ENCODE measurements around the gene TMEM269.
A peak's percentile ranks its signal among the peaks of the same experiment; 100 is the strongest.
"Not testable (repeated sequence)": the region's sequence is repeated elsewhere in the genome, so short reads cannot be mapped to it uniquely, and the experiment has no call there.

The TMEM269 gene

DNA sequence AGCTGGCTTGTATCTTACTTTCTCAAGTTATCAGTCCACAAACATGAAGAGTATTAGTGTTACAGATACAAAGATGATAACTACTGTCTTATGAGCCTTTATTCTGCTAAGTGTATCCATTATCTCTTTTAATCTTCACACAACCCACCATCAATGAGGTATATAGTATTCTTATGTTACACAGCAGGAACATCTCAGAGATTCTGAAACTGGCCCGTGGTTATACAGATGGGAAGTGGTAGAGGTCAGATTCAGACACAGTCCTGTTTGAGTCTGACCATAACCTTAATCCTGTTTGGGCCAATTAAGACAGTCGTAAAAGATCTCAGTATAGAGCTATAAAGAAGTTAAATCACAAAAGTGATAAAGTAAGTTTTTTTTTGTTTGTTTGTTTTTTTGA, 5.1 kb upstream of the TMEM269 start:
- no peak for DNase-seq

DNA sequence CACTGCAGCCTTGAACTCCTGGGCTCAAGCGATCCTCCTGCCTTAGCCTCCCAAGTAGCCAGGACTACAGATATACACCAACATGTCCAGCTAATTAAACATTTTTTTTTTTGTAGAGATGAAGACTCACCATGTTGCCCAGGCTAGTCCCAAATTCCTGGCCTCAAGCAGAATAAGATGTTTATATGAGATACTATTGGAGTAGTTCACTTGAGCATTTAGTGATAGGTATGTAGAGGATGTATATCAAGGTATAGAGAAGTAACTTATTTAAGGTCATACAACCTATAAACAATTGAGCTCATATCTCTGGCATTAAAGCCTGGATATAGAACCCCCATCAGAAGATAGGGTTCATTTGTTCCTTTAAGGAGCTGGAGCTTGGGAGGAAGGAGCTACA, 4.6 kb upstream of the TMEM269 start:
- no peak for DNase-seq

DNA sequence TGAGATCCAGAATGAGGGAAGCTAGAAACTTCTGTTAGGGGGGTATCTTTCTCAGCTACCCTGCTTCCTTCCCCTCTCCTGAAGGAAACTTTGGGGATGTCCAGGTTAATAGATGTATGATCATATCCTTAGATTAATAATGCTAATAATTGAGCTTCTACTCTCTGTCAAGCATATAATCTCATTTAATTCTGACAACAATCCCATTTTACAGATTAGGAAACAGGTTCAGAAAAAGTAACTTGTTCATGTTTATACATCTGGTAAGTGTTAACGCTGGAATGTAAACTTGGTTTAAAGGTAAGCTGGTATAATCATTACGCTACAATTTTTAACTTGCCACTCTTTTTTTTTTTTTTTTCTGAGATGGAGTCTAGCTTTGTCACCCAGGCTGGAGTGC, 1.7 kb upstream of the TMEM269 start:
- no peak for DNase-seq

DNA sequence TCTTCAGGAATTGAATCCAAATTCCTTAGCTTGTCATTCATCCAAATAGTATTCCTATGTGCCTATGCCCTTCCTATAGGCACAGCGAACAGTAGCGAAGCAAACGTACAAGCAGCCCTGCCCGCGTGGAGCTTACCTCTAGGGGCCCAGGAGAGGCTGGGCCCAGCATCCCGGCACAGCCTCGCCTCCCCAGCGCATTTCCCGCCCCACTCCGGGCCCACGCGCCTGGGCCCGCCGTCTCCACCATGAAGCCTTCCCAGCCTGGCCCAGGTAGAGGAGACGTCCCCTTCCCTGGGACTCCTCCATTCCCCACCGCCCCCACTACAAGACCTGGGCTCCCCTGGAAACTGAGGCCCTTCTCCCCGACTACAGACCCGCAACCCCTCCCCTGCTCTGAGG, 245 bp upstream of the TMEM269 start:
- DNase-seq: no peak

DNA sequence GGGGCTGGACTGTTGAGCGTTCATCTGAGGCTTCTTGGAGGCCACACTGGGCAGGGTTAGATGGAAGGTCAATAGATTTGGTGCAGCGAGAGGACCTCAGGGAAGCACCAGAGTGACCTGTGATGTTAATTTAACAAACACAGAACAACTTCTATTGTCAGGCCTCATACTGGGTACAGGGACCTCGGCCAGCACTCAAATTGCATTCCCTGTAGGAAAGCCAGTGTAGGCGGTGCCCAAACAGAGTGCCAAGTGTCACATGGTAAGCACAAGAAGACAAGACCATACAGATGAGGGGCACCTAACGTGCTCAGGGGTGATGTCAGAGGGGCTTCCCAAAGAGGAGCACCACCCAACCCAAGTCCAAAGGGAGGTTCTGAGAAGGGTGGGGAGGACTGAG, 1.3 kb downstream of the TMEM269 start:
- no peak for DNase-seq

DNA sequence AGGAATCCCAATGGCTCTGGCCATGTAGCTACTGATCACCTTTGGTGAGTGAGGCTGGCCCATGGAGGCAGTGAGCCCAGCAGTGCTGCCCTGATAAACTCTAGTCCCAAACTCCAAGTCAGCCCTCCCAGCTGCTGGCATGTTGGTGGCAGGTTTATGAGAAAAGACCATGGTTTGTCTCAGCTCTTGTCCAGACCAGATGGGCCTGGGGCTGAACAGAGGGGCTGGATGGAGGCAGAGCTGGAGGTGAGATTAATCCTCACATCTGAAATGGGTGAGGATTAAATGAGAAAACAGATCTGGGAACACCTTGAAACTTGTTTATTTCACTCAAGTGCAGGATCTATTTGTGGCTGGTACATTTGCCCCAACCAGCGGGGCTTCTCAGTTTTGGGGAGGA, 3.2 kb downstream of the TMEM269 start:
- no peak for DNase-seq

DNA sequence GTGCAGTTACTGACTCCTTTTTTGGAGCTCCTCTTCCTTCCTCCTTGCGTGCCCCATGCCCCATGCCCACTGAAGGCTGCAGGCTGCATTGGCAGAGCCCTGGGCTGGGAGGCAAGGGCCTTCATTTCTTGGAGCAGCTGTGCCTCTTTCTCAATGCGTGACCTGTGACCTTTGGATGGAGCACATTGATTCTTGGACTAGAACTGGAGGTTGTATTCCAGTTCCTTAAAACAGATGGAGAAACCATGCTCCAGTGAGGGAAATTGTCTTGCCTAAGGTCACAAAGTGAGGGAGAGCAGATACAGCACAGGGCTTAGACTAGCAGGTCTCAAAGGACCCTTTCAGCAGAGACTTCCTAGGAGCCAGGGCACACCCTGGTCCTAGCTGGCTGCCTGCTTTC, 9.0 kb downstream of the TMEM269 start:
- DNase-seq: no peak

DNA sequence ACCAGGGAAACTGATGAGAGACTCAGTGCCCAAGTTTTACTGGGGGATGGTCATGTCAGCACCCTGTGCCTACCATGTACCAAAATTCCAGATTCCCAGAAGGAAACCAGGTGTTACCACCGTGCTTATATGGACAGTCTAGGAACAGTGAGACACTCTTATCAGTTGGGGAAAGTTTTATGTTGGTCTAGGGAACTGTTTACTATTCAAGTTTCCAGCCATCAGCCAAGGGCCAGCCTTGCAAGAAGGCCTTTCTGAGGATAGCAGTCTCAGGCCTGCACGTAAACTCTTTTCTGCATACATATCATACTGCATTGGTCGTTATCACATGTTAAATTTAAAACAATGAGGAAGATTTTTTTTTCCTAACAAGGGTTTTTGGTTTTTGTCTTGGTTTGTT, 12.6 kb downstream of the TMEM269 start:
- no peak for DNase-seq

DNA sequence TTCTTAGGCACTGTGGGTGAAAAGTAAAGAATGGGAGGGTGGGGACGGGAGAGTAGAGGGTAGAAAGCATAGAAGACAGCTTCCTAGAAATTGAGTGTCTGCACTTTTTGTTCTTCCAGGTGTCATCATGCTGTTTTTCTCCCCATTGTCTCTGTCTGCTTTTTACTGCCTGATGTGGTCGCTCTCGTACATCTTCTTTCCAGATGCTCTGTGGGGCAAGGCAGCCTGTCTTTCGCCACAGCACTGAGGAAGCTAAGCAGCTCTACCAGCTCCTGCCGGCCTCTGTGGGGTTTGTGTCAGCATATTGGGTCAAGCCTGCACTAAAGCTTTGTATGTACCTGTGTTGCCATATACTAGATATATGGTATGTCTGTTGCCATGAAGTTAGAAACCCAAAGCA, 13.2 kb downstream of the TMEM269 start:
- DNase-seq: no peak

DNA sequence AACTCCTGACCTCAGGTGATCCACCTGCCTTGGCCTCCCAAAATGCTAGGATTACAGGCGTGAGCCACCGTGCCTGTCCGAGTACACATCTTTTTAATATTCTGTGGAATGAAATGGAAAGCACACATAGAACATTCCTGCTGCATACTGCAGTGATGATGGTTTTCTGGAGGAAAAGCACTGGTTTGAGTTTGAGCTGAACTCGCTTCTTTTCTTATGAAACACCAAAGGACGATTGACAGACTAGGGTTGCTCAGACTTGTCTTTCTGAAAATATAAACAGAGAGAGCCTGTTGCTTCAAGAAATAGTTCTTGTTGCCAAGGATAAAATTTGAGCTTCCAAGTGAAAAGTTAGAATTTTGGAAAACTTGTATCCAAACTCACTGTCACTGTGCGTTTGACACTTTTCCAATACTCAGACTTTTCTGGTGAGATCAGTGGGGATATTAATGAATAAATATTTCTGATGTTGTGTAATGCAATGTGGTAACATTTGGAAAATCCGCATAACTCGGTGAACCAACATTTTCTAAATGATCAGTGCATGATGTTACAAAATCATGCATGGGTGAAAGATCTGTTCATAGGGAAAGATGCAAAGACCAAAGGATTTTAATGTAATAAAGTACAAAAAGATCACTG, 17.2 kb downstream of the TMEM269 start:
- no peak for DNase-seq

DNA sequence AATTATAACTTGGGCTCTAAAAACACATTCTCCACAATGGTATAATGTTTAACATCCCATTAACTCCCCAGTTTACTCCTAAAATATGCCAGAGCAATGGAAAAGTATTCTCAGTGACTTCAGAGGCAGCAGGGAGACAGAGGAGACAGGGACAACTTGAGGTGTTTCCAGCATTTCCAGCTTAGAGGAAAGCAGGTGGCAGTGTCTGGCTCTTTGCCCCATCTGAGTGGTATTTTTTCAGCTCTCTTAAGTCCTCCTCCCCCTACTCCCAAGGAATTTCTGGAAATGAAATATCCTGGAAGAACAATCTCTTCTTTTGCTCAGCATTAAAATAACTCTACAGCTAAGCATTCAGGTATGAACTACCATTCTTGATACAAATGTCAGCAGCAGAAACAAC, 21.4 kb downstream of the TMEM269 start:
- no peak for DNase-seq

DNA sequence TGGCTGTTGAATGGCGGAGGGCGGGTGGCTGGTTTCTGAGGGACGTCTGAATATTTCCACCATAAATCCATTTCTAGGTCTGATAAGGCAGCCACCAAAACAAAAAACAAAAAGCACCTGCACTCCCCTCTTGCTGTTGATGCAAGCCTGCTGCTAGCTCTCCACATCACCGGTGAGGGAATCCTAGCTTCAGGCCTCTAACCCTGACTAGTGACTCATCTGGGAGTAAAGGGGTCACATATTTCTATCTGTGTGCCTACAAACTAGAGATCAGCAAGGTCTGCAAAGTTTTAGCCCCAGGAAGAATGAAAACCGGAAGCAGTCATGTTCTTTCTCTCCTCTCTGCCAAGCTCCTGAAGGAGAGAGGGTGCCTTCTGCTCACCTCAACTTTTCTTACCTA, 21.8 kb downstream of the TMEM269 start:
- no peak for DNase-seq

DNA sequence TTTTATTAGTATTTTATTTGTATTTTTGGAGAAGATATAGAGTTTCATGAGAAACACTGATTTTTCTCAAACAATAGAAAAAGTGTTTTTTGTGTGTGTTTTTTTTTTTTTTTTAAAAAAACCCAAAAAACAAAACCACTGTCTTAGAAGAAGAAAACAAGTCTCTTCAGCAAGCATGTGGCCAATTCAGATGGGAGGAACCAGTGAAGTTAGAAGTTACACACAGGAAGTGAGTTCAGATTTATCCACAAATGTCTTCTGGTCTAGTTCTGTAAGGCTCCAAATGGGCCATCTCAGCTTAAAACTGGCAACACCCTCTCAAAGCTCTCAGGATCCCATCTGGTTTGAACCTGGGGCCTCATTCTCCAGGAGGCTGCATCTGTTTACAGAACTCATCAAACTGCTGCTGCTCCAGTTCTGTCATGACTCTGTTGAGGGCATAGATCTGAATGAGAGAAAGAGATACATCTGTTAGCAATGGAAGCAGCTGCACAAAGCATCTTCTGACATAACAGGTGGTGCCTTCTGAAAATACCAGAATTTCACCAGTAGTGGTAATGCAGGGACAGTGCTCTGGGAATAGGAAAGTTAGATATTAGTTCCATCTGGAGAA, 22.4 kb downstream of the TMEM269 start:
- DNase-seq: no peak

DNA sequence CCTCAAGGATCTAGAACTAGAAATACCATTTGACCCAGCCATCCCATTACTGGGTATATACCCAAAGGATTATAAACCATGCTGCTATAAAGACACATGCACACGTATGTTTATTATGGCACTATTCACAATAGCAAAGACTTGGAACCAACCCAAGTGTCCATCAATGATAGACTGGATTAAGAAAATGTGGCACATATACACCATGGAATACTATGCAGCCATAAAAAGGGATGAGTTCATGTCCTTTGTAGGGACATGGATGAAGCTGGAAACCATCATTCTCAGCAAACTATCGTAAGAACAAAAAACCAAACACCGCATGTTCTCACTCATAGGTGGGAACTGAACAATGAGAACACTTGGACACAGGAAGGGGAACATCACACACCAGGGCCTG, 30.0 kb downstream of the TMEM269 start:
- DNase-seq: not testable (repeated sequence)

DNA sequence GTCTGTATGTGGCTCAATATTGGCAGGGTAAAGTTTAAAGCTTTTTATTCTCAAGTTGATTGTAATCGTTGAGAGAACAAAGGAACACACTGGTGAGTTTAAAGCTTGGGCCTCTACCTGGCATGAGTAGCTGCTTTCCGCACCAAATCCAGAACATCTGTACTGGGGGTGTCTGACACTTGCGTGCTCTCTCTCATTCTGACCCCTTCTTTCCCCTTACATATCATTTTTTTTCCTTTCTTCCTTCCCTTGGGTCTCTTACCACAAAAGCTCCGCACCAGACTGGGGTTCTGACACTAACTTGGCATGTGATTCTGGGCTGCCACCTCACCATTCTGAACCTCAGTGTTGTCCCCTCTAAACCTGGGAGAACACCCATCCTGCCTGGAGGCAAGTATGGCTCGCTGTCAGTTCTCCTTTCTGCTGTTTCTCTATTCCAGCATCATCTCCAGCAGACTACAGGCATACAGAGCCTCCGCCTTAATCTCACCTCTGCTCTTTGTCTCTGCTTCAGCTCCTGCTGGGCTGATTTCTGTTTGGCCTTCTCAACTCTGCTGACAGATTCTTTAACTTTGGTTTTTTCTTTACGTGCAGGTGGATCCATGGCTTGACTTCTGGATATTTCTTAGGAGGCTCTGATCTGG, 31.3 kb downstream of the TMEM269 start:
- DNase-seq: no peak

DNA sequence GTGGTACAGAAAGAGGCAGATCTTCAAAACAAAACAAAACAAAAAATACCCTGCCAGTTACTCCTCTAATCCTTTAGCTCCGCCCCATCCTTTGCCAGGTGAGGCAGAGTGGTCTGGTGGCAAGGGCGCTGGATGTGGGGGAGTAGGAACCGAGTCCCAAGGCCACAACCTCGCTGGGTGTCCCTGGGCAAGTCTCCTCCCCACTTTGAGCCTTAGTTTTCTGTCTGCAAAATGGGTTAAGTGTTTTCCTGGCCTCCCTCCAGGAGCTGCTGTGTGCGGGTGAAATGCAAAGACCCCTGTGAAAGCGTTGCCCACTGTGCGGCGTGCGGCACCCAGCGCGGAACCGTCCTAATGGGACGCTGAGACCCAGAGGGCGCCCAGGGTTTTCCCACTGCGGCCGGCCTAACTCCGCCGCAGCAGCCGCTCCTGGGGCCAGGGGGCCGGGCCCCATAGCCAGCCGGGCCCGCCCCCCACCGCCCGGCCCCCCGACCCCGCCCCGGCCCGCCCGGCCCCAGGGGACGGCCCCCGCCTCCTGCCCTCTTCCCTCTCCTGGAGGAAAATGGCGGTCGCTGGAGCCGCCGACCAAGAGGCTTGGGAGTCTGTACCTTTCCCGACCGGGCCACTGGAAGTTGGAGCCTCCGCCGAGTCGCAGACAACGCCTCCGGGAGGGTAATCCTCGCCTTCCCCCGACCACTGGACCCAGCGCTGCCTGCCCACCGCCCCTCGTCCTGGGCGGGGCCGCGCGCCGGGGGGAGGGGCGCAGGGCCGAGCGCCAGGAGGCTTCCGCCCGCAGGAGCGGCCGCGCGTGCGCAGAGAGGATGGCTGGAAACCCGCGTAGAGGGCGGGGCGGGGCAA, 32.0 kb downstream of the TMEM269 start, which contains the start of the genes ERMAP and SVBP:
Gene ERMAP (plus strand): TSS at position 538 of the 855 bp plus-strand sequence. CDS start 13,327 bp downstream, outside the sequence.
Gene SVBP (minus strand): TSS at position 813 of the 855 bp plus-strand sequence. CDS start 853 bp downstream, outside the sequence.
- DNase-seq: peak; percentile 84

DNA sequence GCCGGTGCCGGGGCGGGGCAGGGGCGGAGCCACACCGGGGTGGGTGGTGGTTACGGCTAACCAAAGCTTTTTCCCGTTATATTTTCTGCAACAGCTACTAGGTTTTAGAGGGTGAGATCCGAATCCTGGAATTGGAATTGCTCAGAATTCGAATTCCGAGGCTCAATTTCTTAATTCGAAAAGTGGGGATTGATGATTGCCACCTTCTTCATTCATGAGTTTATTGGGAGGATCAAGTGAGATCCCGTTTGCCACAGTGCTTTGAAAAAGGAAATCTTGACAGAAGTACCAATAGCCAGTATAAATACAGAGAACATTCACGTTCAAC, 32.6 kb downstream of the TMEM269 start:
- DNase-seq: no peak

DNA sequence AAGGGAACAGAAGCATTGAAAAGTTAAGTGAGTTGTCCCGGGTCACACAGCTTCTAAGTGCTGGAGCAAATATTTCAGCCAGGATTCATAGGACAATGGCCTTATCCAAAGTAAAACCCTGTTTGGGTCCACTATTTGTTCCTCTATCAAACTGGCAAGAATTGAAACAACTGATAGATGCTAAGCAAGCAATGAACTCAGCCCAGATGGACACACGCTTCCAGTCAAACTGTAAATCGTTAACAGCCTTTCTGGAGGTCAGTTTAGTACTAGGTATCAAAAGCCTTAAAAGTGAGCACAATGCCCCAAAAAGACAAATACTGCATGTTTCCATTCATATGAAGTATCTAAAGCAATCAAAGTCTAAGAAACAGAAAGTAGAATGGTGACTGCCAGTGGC, 33.2 kb downstream of the TMEM269 start:
- DNase-seq: no peak

DNA sequence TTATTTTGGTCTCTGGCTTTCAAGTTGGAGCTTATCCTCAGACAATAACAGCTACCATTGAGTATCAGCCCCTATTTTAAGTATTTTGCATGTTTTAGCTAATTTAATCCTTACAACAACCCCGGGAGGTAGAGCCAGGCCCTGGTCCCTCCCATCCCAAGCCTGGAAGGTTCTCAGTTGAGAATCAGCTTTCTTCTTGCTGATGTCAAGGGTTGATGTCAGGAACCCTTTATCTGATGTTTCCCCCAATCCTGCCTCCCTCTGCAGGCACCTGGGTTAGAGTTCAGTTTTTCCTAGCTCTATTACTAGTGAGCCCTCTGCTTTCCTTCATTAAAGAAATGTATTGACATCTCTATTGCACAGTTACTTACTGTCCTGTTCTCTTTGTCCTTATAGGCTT, 36.0 kb downstream of the TMEM269 start:
- no peak for DNase-seq

DNA sequence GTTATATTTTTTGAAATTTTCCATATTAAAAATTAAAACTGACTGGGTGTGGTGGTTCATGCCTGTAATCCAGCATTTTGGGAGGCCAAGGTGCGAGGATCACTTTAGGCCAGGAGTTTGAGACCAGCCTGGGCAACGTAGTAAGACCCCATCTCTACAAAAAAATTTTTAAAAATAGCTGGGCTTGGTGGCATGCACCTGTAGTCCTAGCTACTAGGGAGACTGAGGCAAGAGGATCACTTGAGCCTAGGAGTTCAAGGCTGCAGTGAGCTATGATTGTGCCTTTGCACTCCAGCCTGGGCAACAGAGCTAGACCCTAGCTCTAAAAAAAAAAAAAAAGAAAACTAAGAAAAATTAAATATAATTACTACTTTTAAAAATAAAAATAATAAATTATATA, 36.9 kb downstream of the TMEM269 start:
- DNase-seq: no peak

DNA sequence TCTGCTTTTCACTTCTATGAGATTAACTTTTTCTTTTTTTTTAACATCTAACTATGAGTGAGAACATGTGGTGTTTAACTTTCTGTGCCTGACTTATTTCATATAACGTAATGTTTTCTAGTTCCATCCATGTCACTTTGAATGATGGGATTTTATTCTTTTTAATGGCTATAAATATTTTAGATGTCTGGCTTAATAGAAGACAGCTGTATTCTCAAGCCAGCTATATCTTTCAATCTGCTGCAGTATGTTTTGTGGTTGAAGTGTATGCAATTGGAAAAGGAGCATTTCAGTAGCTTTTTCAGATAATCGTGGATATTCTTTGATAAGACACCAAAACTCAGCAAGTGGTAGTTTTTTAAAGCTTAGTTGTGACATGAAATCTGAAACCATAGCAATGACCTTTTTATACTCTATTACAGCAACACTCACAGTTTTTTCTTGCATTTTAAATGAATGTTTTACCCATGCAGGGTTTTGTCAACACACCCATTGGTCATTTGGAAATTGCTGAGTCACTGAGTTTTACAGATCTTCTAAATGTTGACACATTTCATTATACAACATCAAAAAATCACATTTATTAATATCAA, 38.1 kb downstream of the TMEM269 start:
- no peak for DNase-seq

DNA sequence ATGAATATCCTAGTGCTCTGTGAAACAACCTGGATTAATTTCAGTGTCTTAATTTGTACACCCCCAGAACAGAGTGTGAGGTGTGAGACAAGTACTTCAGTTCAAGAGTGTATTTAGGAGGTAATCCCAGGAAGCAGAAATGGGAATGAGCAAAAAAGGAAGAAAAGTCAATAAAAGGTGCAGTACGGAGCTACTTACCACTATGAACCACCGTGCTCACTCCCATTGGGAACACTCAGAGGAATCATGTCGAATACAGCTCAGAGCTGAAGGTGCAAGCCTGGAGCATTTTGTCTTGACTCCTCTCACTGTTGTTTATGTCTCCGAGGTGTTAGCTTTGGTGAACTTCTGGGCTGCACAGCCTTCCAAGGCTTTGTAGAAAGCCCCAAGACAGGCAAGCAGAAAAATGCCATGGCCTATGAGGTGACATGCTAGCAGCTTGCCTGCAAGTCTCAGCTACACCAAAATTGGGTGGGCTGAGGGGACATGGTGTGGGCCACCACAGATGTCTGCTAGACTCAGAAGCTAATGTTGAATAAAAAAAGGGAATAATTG, 39.8 kb downstream of the TMEM269 start:
- no peak for DNase-seq
